H1 (cell line): Measurements from ENCODE around the gene MARCHF10. TPM values are rescaled to one million over a fixed set of nuclear protein-coding genes. Genes with fewer than 3 reads are reported as not detected.

Experiments
- MAFK ChIP-seq: IDR thresholded peaks from 2 replicates; pipeline ENCODE4 v1.6.1; 2012; ENCODE audit warnings: low read depth, mild to moderate bottlenecking, improper control_type of control experiment, low read length
- polyA plus RNA-seq, 7 experiments: library from polyadenylated mRNA; depleted of rRNA in 3 of 7; stranded (reverse) in 5 of 7; unstranded in 2 of 7; fragments of >200 nt in 5 of 7; fragments of 200-250 nt in 2 of 7; gene quantifications; 1 replicate in 5 of 7; 2 replicates in 1 of 7; 4 replicates in 1 of 7; pipeline versions ENCODE4 v1.2.1 to v1.2.3, GENCODE V29; 2011 to 2013; ENCODE audit warnings: missing spikeins in 2 of 7, mixed read lengths in 2 of 7
- total RNA-seq: library from RNA; stranded (reverse); fragmentation: NEBNext Ultra II Directional; extraction: Animal tissue kit (Norgen Biotek cat#: 25700); gene quantifications from 2 replicates; pipeline ENCODE4 v1.2.1, GENCODE V29; 2021

MARCHF10 gene
- total and polyA plus RNA-seq, 2 of the 8 experiments (the other 6 are each of a cell fraction or from before 2014, with no cell fraction given), result 0.48 to 0.73 TPM

DNA sequence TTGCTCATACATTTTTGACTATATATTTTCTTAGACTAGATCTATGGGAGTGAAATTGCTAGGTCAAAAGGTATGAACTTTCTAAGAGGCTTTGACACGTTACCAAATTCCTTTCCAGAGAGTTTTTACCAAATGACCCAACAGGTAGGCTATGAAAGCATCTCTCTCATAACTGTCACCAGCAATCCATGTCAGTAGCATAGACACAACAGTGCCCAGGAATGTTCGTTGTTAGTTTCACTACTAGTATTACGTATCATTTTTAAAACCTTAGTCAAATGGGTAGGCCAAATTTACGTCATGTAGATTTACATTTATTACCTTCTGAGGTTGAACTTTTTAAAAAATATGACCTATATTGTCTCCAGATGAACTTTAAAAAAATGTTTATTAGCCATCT, 66.8 kb downstream of the MARCHF10 start (continued):
- TF ChIP-seq MAFK, result no peak
- TF ChIP-seq, all 59 proteins: peak for 0
